HG03439 (cell line): ENCODE data around the gene CRYGN.

Experiments
- ATAC-seq: cut with Tn5 transposase; IDR thresholded peaks from one replicate; pipeline ENCODE4 v1.9.1; 2021; ENCODE audit warnings: mild to moderate bottlenecking, moderate library complexity; ENCODE audit not compliant: unreplicated experiment

The CRYGN gene

GRCh38 chr7:151439855-151440798 lies at the start of gene CRYGN:
CRYGN (minus strand) TSS chr7:151440141; CDS start chr7:151439917, 224 bp downstream.
- no peak for ATAC-seq

- ATAC-seq = no peak
Observed at GRCh38 chr7:151489498-151489897, 49.6 kb upstream of the CRYGN start.

GRCh38 chr7:151488096-151488495 lies 48.2 kb upstream of the CRYGN start:
- ATAC-seq = no peak

GRCh38 chr7:151487228-151487627 lies 47.3 kb upstream of the CRYGN start:
- no peak for ATAC-seq

GRCh38 chr7:151486074-151486473 lies 46.1 kb upstream of the CRYGN start:
- ATAC-seq = no peak

- ATAC-seq = no peak
Observed at GRCh38 chr7:151484971-151485707, 45.2 kb upstream of the CRYGN start.

GRCh38 chr7:151483711-151483983 lies 43.7 kb upstream of the CRYGN start:
- no peak for ATAC-seq

- no peak for ATAC-seq
Observed at GRCh38 chr7:151482883-151483710, 43.2 kb upstream of the CRYGN start.

- no peak for ATAC-seq
Observed at GRCh38 chr7:151481650-151482505, 41.9 kb upstream of the CRYGN start.

- ATAC-seq = no peak
Observed at GRCh38 chr7:151477867-151478266, 37.9 kb upstream of the CRYGN start.

GRCh38 chr7:151472644-151473380 lies 32.9 kb upstream of the CRYGN start:
- ATAC-seq = peak; percentile 47

- ATAC-seq = no peak
Observed at GRCh38 chr7:151470711-151471110, 30.8 kb upstream of the CRYGN start.

- ATAC-seq = no peak
Observed at GRCh38 chr7:151469281-151469680, 29.3 kb upstream of the CRYGN start.

- no peak for ATAC-seq
Observed at GRCh38 chr7:151468217-151469018, 28.5 kb upstream of the CRYGN start.

- no peak for ATAC-seq
Observed at GRCh38 chr7:151465169-151465568, 25.2 kb upstream of the CRYGN start.

- no peak for ATAC-seq
Observed at GRCh38 chr7:151462306-151462779, 22.4 kb upstream of the CRYGN start.

GRCh38 chr7:151461942-151462230 lies 21.9 kb upstream of the CRYGN start:
- no peak for ATAC-seq

- ATAC-seq = no peak
Observed at GRCh38 chr7:151461096-151461941, 21.4 kb upstream of the CRYGN start.
